Activated T-helper 1 cell treated with anti-CD3 and anti-CD28 coated beads, Interleukin-12 subunit alpha, Interleukin-12 subunit beta, Interleukin-2, Interleukin-4 antibody, amounts not matched to agents 30 ng/mL and 10 ng/mL and 1 ng/mL, durations not matched to agents 14 hours and 24 hours and 36 hours (primary cell): ENCODE results near the gene CHADL. TPM values are rescaled to one million over a fixed set of nuclear protein-coding genes. Genes with fewer than 3 reads are reported as not detected.

Source experiments
- DNase-seq: peaks from one replicate; pipeline ENCODE4 v3.0.0; 2021; ENCODE audit warnings: low spot score
- H3K27ac Mint-ChIP-seq: one replicate; pipeline ENCODE4 v1.8.0; 2021; ENCODE audit warnings: mild to moderate bottlenecking, mixed read lengths
- H3K27me3 Mint-ChIP-seq: one replicate; pipeline ENCODE4 v1.8.0; 2022; ENCODE audit warnings: mild to moderate bottlenecking, moderate library complexity, mixed read lengths; ENCODE audit not compliant: insufficient read depth
- H3K36me3 Mint-ChIP-seq: one replicate; pipeline ENCODE4 v1.8.0; 2021; ENCODE audit warnings: low read depth, mixed read lengths
- H3K4me1 Mint-ChIP-seq: one replicate; pipeline ENCODE4 v1.8.0; 2021; ENCODE audit warnings: low read depth, mixed read lengths
- H3K4me3 Mint-ChIP-seq: one replicate; pipeline ENCODE4 v1.8.0; 2021; ENCODE audit warnings: mild to moderate bottlenecking, moderate library complexity, mixed read lengths
- H3K9me3 Mint-ChIP-seq: one replicate; pipeline ENCODE4 v1.8.0; 2021; ENCODE audit warnings: mixed read lengths
- intact Hi-C: fragments of 100-400 bp; cut with micrococcal nuclease; formaldehyde crosslinking; loops from one replicate; pipeline ENCODE4 v1.15.1; 2024
- total RNA-seq: library from RNA; stranded (reverse); gene quantifications from 2 replicates; pipeline ENCODE4 v1.2.3, GENCODE V29; 2022

CHADL gene, protein sequence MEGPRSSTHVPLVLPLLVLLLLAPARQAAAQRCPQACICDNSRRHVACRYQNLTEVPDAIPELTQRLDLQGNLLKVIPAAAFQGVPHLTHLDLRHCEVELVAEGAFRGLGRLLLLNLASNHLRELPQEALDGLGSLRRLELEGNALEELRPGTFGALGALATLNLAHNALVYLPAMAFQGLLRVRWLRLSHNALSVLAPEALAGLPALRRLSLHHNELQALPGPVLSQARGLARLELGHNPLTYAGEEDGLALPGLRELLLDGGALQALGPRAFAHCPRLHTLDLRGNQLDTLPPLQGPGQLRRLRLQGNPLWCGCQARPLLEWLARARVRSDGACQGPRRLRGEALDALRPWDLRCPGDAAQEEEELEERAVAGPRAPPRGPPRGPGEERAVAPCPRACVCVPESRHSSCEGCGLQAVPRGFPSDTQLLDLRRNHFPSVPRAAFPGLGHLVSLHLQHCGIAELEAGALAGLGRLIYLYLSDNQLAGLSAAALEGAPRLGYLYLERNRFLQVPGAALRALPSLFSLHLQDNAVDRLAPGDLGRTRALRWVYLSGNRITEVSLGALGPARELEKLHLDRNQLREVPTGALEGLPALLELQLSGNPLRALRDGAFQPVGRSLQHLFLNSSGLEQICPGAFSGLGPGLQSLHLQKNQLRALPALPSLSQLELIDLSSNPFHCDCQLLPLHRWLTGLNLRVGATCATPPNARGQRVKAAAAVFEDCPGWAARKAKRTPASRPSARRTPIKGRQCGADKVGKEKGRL
- 0.36 and 0.66 TPM in 2 replicates for total RNA-seq

GRCh38 chr22:41240377-41241132 lies at the start of gene CHADL:
CHADL (minus strand) TSS chr22:41240931; CDS start chr22:41240881, 50 bp downstream.
- no peak within 1 kb of the TSS for H3K27ac Mint-ChIP-seq
- no peaks in the 10 kb centered on the region for H3K9me3 Mint-ChIP-seq
- no peaks in the 10 kb centered on the region for H3K4me1 Mint-ChIP-seq
- intact Hi-C loops: no loop called here
- peaks cover 2% of the 10 kb centered on the region for H3K27me3 Mint-ChIP-seq
- DNase-seq: no peak
- no peak within 1 kb of the TSS for H3K4me3 Mint-ChIP-seq
- no peaks in the 10 kb centered on the region for H3K36me3 Mint-ChIP-seq

- Mint-ChIP-seq H3K27me3 (no peaks in the 10 kb centered on the region), H3K4me3 (no peak overlapping the region), H3K4me1 (peaks cover 17% of the 10 kb centered on the region), H3K36me3 (peaks cover 3% of the 10 kb centered on the region), H3K9me3 (no peaks in the 10 kb centered on the region), H3K27ac (no peak overlapping the region)
- no peak for DNase-seq
- intact Hi-C loops: no loop called here
These were observed 48.9 kb upstream of the CHADL start for GRCh38 chr22:41289671-41290070.

DNA sequence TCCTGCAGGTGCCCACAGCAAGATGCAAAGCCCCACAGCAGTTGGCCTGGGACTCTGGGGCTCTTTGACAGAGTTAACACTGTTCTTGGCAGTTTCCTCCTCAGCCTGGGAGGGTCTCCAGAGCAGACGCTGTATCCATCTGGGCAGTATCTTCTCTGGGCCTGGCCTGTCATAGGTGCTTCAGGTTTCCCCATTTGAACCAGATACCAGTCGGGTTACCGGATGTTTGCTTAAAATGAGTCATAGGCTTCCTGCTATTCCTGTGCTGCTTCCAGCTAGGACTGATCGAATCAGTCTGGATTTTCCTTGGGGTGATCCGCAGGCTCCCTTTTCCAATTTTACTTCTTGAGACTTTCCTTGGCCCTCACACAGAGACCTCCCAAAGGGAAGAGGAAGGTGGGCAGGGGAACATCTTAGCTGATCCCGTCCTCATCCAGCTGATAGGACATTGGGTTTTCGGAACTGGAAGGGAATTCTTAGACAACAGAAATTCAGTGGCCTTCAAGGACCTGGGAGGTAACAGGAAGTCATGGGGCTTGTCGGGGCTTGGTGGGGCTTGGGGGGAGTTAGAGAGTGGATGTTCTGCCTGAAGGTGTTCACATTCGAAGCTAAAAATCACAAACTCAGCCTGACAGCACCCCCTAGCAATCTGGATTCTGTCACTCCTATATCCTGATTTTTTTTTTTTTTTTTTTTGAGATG lies 47.7 kb upstream of the CHADL start:
- H3K27ac Mint-ChIP-seq: peak overlapping the region; percentile 71
- no peaks in the 10 kb centered on the region for H3K27me3 Mint-ChIP-seq
- H3K4me3 Mint-ChIP-seq: peak overlapping the region; percentile 24
- H3K9me3 Mint-ChIP-seq: no peaks in the 10 kb centered on the region
- no peak for DNase-seq
- peaks cover 8% of the 10 kb centered on the region for H3K36me3 Mint-ChIP-seq
- intact Hi-C loops: no loop called here
- H3K4me1 Mint-ChIP-seq: peaks cover 20% of the 10 kb centered on the region

DNA sequence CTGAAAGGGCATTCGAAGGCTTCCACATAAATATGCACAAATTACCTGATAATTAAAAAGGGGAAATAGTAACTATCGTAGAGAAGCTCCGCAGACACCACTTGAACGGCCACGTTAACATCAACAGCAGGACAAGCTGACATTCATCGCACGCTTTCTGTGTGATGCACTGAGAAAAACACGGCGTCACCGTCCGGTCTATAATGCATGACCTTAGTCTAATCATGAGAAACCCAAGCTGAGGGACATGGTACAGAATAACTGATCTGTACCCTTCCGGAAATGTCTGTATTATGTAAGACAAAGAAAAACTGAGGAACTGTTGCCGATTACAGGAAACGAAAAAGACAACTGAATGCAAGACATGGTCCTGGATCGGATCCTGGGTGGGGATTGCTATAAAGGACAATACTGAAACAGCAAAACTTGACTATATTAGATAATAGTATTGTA lies 45.9 kb upstream of the CHADL start:
- H3K27ac Mint-ChIP-seq: peak overlapping the region; percentile 97
- peak overlapping the region; percentile 95 for H3K4me3 Mint-ChIP-seq
- no peak for DNase-seq
- no peaks in the 10 kb centered on the region for H3K27me3 Mint-ChIP-seq
- H3K36me3 Mint-ChIP-seq: peaks cover 16% of the 10 kb centered on the region
- H3K4me1 Mint-ChIP-seq: peaks cover 28% of the 10 kb centered on the region
- intact Hi-C loops: loop anchor here (1.0 kb wide), 14 partner anchors 15 to 650 kb away; partner anchors contain the start of genes DESI1, L3MBTL2, MRTFA and PHF5A
- no peaks in the 10 kb centered on the region for H3K9me3 Mint-ChIP-seq

GRCh38 chr22:41285820-41286638 lies 45.3 kb upstream of the CHADL start, which contains the start of gene RANGAP1:
RANGAP1 (minus strand) TSS chr22:41286187; CDS start chr22:41281044, 5,143 bp downstream.
- intact Hi-C loops: loop anchor here (1.0 to 2.0 kb wide), 16 partner anchors 15 to 650 kb away; partner anchors contain the start of genes DESI1, L3MBTL2, MRTFA and PHF5A
- no peaks in the 10 kb centered on the region for H3K27me3 Mint-ChIP-seq
- peak within 1 kb of the TSS; percentile 97 for H3K27ac Mint-ChIP-seq
- H3K4me1 Mint-ChIP-seq: peaks cover 34% of the 10 kb centered on the region
- peak within 1 kb of the TSS; percentile 95 for H3K4me3 Mint-ChIP-seq
- H3K9me3 Mint-ChIP-seq: no peaks in the 10 kb centered on the region
- peak; percentile 98 for DNase-seq
- H3K36me3 Mint-ChIP-seq: peaks cover 18% of the 10 kb centered on the region

DNA sequence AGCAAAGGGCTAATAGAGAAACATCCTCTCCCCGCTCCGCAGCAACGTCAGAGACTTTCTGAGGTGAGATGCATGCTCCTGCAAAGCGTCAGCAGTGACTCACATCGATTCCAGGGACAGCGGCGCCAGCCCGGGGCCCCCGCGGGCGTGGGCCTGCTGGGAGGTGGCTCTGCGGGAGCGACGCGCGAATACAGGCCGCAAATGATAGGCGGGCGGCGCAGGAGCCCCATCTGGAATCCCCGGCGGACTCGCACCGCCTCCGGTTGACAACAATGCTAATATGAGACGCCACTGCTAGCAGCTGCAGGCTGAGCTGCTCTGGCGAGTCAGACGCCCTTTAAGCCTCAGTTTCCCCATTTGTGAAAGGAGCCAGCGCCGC lies 44.7 kb upstream of the CHADL start:
- H3K36me3 Mint-ChIP-seq: peaks cover 23% of the 10 kb centered on the region
- no peaks in the 10 kb centered on the region for H3K9me3 Mint-ChIP-seq
- H3K27me3 Mint-ChIP-seq: no peaks in the 10 kb centered on the region
- peak overlapping the region; percentile 97 for H3K27ac Mint-ChIP-seq
- peak; percentile 82 for DNase-seq
- intact Hi-C loops: loop anchor here (1.0 to 2.0 kb wide), 2 partner anchors 89 to 304 kb away; partner anchors contain the start of gene PMM1
- H3K4me1 Mint-ChIP-seq: peaks cover 39% of the 10 kb centered on the region
- H3K4me3 Mint-ChIP-seq: peak overlapping the region; percentile 95

DNA sequence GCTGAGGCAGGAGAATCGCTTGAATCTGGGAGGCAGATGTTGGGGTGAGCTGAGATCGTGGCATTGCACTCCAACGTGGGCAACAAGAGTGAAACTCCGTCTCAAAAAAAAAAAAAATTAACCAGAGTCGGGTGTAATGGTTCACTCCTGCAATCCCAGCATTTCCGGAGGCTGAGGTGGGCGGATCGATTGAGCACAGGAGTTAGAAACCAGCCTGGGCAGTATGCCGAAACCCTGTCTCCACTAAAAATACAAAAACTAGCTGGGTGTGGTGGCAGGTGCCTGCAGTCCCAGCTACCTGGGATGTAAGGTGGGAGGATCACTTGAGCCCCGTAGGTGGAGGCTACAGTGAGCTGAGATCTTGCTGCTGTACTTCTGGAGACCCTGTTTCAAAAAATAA lies 43.7 kb upstream of the CHADL start:
- Mint-ChIP-seq H3K4me1 (peaks cover 41% of the 10 kb centered on the region), H3K9me3 (no peaks in the 10 kb centered on the region), H3K27ac (peak overlapping the region; percentile 97), H3K36me3 (peaks cover 26% of the 10 kb centered on the region), H3K4me3 (peak overlapping the region; percentile 95), H3K27me3 (no peaks in the 10 kb centered on the region)
- DNase-seq: no peak
- intact Hi-C loops: loop anchor here (2.0 kb wide), 1 partner anchor 88 kb away; no protein-coding TSS in a partner anchor

DNA sequence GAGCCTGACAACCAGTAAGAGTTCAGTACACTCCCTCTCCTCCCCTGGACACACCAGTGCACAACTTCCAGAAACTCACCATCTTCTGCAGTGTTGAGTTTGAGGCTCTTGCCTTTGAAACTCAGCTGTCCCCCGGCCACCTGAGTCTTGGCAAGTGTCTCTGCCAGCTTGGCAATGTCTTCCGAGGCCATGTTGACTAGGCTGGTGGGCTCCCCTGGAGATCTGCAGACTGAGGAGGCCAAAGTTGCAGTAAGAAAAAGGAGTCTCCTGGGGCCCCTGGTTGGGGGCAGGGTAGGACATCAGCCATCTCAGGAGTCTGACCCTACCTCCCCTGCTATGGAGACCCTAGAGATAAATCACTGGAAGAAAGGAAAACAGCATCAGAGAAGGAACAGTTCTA lies 40.1 kb upstream of the CHADL start:
- Mint-ChIP-seq H3K27ac (no peak overlapping the region), H3K4me3 (no peak overlapping the region), H3K36me3 (peaks cover 46% of the 10 kb centered on the region), H3K4me1 (peaks cover 34% of the 10 kb centered on the region), H3K9me3 (no peaks in the 10 kb centered on the region), H3K27me3 (no peaks in the 10 kb centered on the region)
- intact Hi-C loops: no loop called here
- DNase-seq: no peak

- Mint-ChIP-seq H3K36me3 (peaks cover 47% of the 10 kb centered on the region), H3K4me1 (peaks cover 31% of the 10 kb centered on the region), H3K27me3 (no peaks in the 10 kb centered on the region), H3K27ac (no peak overlapping the region), H3K4me3 (no peak overlapping the region), H3K9me3 (no peaks in the 10 kb centered on the region)
- intact Hi-C loops: no loop called here
- no peak for DNase-seq
These were observed 39.3 kb upstream of the CHADL start for GRCh38 chr22:41280065-41280464.

- no peak overlapping the region for H3K4me3 Mint-ChIP-seq
- peaks cover 46% of the 10 kb centered on the region for H3K36me3 Mint-ChIP-seq
- H3K4me1 Mint-ChIP-seq: peaks cover 6% of the 10 kb centered on the region
- intact Hi-C loops: no loop called here
- no peak for DNase-seq
- H3K27ac Mint-ChIP-seq: no peak overlapping the region
- no peaks in the 10 kb centered on the region for H3K27me3 Mint-ChIP-seq
- H3K9me3 Mint-ChIP-seq: no peaks in the 10 kb centered on the region
These were observed 34.1 kb upstream of the CHADL start for GRCh38 chr22:41274856-41275255.

DNA sequence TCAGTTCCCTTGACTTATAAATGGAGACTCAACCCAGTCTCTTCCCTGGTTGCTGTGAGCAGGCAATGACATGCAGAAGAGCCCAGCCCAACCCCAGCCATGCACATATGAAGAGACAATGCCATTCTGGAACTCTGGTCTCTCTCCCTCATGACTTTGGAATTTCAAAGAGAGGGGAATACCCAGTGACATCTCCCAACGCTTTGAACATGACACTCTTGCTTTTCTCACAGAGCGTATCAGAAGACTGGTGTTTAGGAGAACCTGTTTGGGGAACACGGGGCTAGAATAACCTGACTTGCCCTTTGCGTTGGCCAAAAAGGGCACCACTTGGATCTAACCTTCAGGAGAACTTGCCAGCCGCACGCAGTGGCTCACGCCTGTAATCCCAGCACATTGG lies 32.4 kb upstream of the CHADL start:
- Mint-ChIP-seq H3K9me3 (no peaks in the 10 kb centered on the region), H3K36me3 (peaks cover 47% of the 10 kb centered on the region), H3K4me1 (peaks cover 6% of the 10 kb centered on the region), H3K27ac (no peak overlapping the region), H3K27me3 (no peaks in the 10 kb centered on the region), H3K4me3 (no peak overlapping the region)
- DNase-seq: no peak
- intact Hi-C loops: no loop called here
